ENCODE results near the gene OR5AU1.

DNA sequence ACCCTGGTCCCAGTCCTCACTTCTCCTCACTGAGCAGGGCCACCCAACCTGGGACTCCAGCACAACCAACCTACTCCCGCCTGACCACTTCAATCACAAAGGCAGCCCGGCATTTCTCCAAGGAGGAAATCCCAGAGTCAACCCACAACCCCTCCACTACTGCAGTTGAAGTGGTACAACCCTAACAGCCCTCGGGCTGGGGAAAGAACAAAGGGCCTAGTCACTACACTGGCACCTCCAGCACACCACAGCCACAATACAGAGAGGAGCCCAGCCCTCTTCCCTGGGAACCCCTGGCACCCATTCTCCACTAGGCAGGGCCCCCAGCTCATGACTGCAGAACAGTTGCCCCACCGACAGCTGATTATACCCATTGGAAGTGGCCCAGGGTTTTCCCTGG lies 13.7 kb upstream of the OR5AU1 start:
- TF ChIP-seq, protein P1, sequence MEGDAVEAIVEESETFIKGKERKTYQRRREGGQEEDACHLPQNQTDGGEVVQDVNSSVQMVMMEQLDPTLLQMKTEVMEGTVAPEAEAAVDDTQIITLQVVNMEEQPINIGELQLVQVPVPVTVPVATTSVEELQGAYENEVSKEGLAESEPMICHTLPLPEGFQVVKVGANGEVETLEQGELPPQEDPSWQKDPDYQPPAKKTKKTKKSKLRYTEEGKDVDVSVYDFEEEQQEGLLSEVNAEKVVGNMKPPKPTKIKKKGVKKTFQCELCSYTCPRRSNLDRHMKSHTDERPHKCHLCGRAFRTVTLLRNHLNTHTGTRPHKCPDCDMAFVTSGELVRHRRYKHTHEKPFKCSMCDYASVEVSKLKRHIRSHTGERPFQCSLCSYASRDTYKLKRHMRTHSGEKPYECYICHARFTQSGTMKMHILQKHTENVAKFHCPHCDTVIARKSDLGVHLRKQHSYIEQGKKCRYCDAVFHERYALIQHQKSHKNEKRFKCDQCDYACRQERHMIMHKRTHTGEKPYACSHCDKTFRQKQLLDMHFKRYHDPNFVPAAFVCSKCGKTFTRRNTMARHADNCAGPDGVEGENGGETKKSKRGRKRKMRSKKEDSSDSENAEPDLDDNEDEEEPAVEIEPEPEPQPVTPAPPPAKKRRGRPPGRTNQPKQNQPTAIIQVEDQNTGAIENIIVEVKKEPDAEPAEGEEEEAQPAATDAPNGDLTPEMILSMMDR (IDR thresholded peaks at IDR 0.05), result no peak
- TF ChIP-seq POLR2A (IDR thresholded peaks at IDR 0.05), result no peak
